H9 (cell line): ENCODE data around the gene OR2M2. TPM values are rescaled to one million over a fixed set of nuclear protein-coding genes. Genes with fewer than 3 reads are reported as not detected.

Experiments used
- DNase-seq: peaks from one replicate; pipeline ENCODE4 v3.0.0-alpha.2; 2017
- H2AFZ ChIP-seq: one replicate; pipeline ENCODE4 v1.6.1; 2013; ENCODE audit warnings: mild to moderate bottlenecking, low read length, control low read depth, moderate library complexity
- H2AK5ac ChIP-seq: 2 replicates; pipeline ENCODE4 v1.6.1; 2013; ENCODE audit warnings: low read length, control low read depth, mixed read lengths; ENCODE audit not compliant: insufficient read length
- H2BK120ac ChIP-seq: one replicate; pipeline ENCODE4 v1.6.1; 2013; ENCODE audit warnings: low read depth, mild to moderate bottlenecking, low read length, control low read depth, inconsistent platforms; ENCODE audit not compliant: poor library complexity, severe bottlenecking
- H2BK12ac ChIP-seq: 2 replicates; pipeline ENCODE4 v1.6.1; 2013; ENCODE audit warnings: low read length, control low read depth, mixed read lengths, low read depth; ENCODE audit not compliant: insufficient read length
- H2BK15ac ChIP-seq: 2 replicates; pipeline ENCODE4 v1.6.1; 2013; ENCODE audit warnings: low read depth, low read length, control low read depth
- H2BK20ac ChIP-seq: one replicate; pipeline ENCODE4 v1.6.1; 2013; ENCODE audit warnings: low read depth, mild to moderate bottlenecking, low read length, control low read depth, inconsistent platforms; ENCODE audit not compliant: poor library complexity, severe bottlenecking
- H2BK5ac ChIP-seq: 2 replicates; pipeline ENCODE4 v1.6.1; 2013; ENCODE audit warnings: low read length, control low read depth, mixed read lengths; ENCODE audit not compliant: insufficient read length
- H3K14ac ChIP-seq: 2 replicates; pipeline ENCODE4 v1.6.1; 2013; ENCODE audit warnings: low read length, control low read depth; ENCODE audit not compliant: insufficient read depth
- H3K18ac ChIP-seq: 2 replicates; pipeline ENCODE4 v1.6.1; 2013; ENCODE audit warnings: low read depth, mild to moderate bottlenecking, mixed read lengths, low read length, control low read depth; ENCODE audit not compliant: insufficient read length
- H3K23ac ChIP-seq: 2 replicates; pipeline ENCODE4 v1.6.1; 2013; ENCODE audit warnings: low read length, control low read depth, mixed read lengths, low read depth; ENCODE audit not compliant: insufficient read length
- H3K23me2 ChIP-seq: 2 replicates; pipeline ENCODE4 v1.6.1; 2013; ENCODE audit warnings: low read depth, mild to moderate bottlenecking, mixed read lengths, low read length, control low read depth; ENCODE audit not compliant: insufficient read length, poor library complexity, severe bottlenecking
- H3K27ac ChIP-seq: 2 replicates; pipeline ENCODE4 v1.5.1; 2013; ENCODE audit warnings: low read length, control low read depth, mixed read lengths, low read depth; ENCODE audit not compliant: insufficient read length
- H3K27me3 ChIP-seq: 2 replicates; pipeline ENCODE4 v1.6.1; 2013; ENCODE audit warnings: low read length, control low read depth, inconsistent platforms; ENCODE audit not compliant: insufficient read depth
- H3K4ac ChIP-seq: 2 replicates; pipeline ENCODE4 v1.6.1; 2013; ENCODE audit warnings: low read depth, mild to moderate bottlenecking, control low read depth, inconsistent platforms, low read length, moderate library complexity
- H3K4me1 ChIP-seq: 2 replicates; pipeline ENCODE4 v1.6.1; 2013; ENCODE audit warnings: low read length, control low read depth, inconsistent platforms; ENCODE audit not compliant: insufficient read depth
- H3K4me2 ChIP-seq: 2 replicates; pipeline ENCODE4 v1.6.1; 2013; ENCODE audit warnings: low read length, control low read depth, mixed read lengths; ENCODE audit not compliant: insufficient read length, insufficient read depth
- H3K56ac ChIP-seq: 2 replicates; pipeline ENCODE4 v1.6.1; 2013; ENCODE audit warnings: low read depth, mild to moderate bottlenecking, mixed read lengths, low read length, control low read depth; ENCODE audit not compliant: insufficient read length
- H3K79me1 ChIP-seq: 2 replicates; pipeline ENCODE4 v1.6.1; 2013; ENCODE audit warnings: low read depth, mild to moderate bottlenecking, moderate library complexity, low read length, control low read depth, inconsistent platforms; ENCODE audit not compliant: insufficient read depth, poor library complexity, severe bottlenecking
- H3K79me2 ChIP-seq: 2 replicates; pipeline ENCODE4 v1.6.1; 2013; ENCODE audit warnings: low read length, control low read depth, inconsistent platforms; ENCODE audit not compliant: insufficient read depth
- H3K9ac ChIP-seq: 2 replicates; pipeline ENCODE4 v1.6.1; 2013; ENCODE audit warnings: low read length, control low read depth, mixed read lengths; ENCODE audit not compliant: insufficient read length; ENCODE audit errors: extremely low read depth
- H3K9me3 ChIP-seq: one replicate; pipeline ENCODE4 v1.6.1; 2013; ENCODE audit warnings: low read depth, low read length, inconsistent platforms; ENCODE audit not compliant: control insufficient read depth
- H3T11ph ChIP-seq: one replicate; pipeline ENCODE4 v1.6.1; 2013; ENCODE audit warnings: mild to moderate bottlenecking, low read length, control low read depth, inconsistent platforms
- H4K20me1 ChIP-seq: one replicate; pipeline ENCODE4 v1.6.1; 2013; ENCODE audit not compliant: control insufficient read depth, insufficient read length, insufficient read depth
- H4K5ac ChIP-seq: 2 replicates; pipeline ENCODE4 v1.6.1; 2013; ENCODE audit warnings: low read depth, mild to moderate bottlenecking, mixed read lengths, low read length, control low read depth; ENCODE audit not compliant: insufficient read length
- H4K8ac ChIP-seq: replicated peaks from 2 replicates; pipeline ENCODE4 v1.6.1; 2013; ENCODE audit warnings: low read length, control low read depth, mixed read lengths, low read depth; ENCODE audit not compliant: insufficient read length
- H4K91ac ChIP-seq: 2 replicates; pipeline ENCODE4 v1.6.1; 2013; ENCODE audit warnings: low read depth, mild to moderate bottlenecking, moderate library complexity, mixed read lengths, low read length, control low read depth; ENCODE audit not compliant: insufficient read length
- H3K27ac Mint-ChIP-seq, 3 experiments: 2 replicates in 2 of 3; 3 replicates in 1 of 3; pipeline ENCODE4 v1.8.0; 2020 to 2021; ENCODE audit warnings: mixed read lengths in 3 of 3, mild to moderate bottlenecking in 1 of 3, moderate library complexity in 1 of 3
- H3K27me3 Mint-ChIP-seq: 2 replicates; pipeline ENCODE4 v1.8.0; 2021; ENCODE audit warnings: low read depth, mild to moderate bottlenecking, moderate library complexity, mixed read lengths
- H3K36me3 Mint-ChIP-seq, 3 experiments: 2 replicates in 2 of 3; 3 replicates in 1 of 3; pipeline ENCODE4 v1.8.0; 2020 to 2021; ENCODE audit warnings: low read depth in 3 of 3, mixed read lengths in 3 of 3; ENCODE audit not compliant: insufficient read depth in 1 of 3
- H3K4me1 Mint-ChIP-seq, 2 experiments: 2 replicates each; pipeline ENCODE4 v1.8.0; 2020; ENCODE audit warnings: mixed read lengths in 2 of 2
- H3K4me3 Mint-ChIP-seq, 2 experiments: 2 replicates in 1 of 2; 3 replicates in 1 of 2; pipeline ENCODE4 v1.8.0; 2020 to 2021; ENCODE audit warnings: mild to moderate bottlenecking in 2 of 2, mixed read lengths in 2 of 2, moderate library complexity in 1 of 2
- H3K9me3 Mint-ChIP-seq, 2 experiments: 2 replicates in 1 of 2; 3 replicates in 1 of 2; pipeline ENCODE4 v1.8.0; 2020; ENCODE audit warnings: mild to moderate bottlenecking in 2 of 2, mixed read lengths in 2 of 2, moderate library complexity in 1 of 2
- CTCF ChIP-seq: fragments of 200-600 bp; sonication (generic); conservative IDR thresholded peaks from 3 replicates; pipeline ENCODE4 v1.8.0; 2021; ENCODE audit warnings: antibody characterized with exemption, mild to moderate bottlenecking
- WGBS: extraction: QIAGEN DNeasy Blood & Tissue Kit; methylation state at CpG from one replicate; pipeline ENCODE4 v1.1.7; 2013; ENCODE audit warnings: missing lambda C conversion rate, low lambda C conversion rate, mixed read lengths; ENCODE audit not compliant: insufficient read length; ENCODE audit errors: extremely low coverage; 5-methylcytosine and 5-hydroxymethylcytosine counted together
- total RNA-seq: library from RNA; stranded (reverse); gene quantifications from 2 replicates; pipeline ENCODE4 v1.2.1, GENCODE V29; 2021

The OR2M2 gene
- total RNA-seq, 1 experiment from 2014 or later, result not detected

GRCh38 chr1:248196965-248197364 lies 22.3 kb downstream of the OR2M2 start, which contains the start of gene OR2M3:
OR2M3 (plus strand) TSS chr1:248197265; CDS start chr1:248203068, 5,803 bp downstream.
- Histone ChIP-seq H3K23ac (no peak within 1 kb of the TSS), H2BK120ac (no peak within 1 kb of the TSS), H3K4me1 (no peaks in the 10 kb centered on the region), H3K23me2 (no peaks in the 10 kb centered on the region), H4K5ac (no peak within 1 kb of the TSS), H2AFZ (no peak within 1 kb of the TSS), H3K18ac (no peak within 1 kb of the TSS), H3K9me3 (peaks cover 39% of the 10 kb centered on the region), H4K20me1 (no peaks in the 10 kb centered on the region), H3K27ac (no peak within 1 kb of the TSS), H3K79me2 (no peaks in the 10 kb centered on the region), H3K56ac (no peak within 1 kb of the TSS), H3K14ac (no peak within 1 kb of the TSS), H3K9ac (no peak within 1 kb of the TSS), H3K27me3 (no peaks in the 10 kb centered on the region), H3K79me1 (no peaks in the 10 kb centered on the region), H2BK5ac (no peak within 1 kb of the TSS), H4K91ac (no peak within 1 kb of the TSS), H3T11ph (no peak within 1 kb of the TSS), H3K4me2 (no peak within 1 kb of the TSS), H3K4ac (no peak within 1 kb of the TSS), H2BK15ac (no peak within 1 kb of the TSS), H4K8ac (no peak within 1 kb of the TSS), H2BK20ac (no peak within 1 kb of the TSS), H2AK5ac (no peak within 1 kb of the TSS), H2BK12ac (no peak within 1 kb of the TSS)
- Mint-ChIP-seq H3K4me3 (no peak within 1 kb of the TSS), H3K27me3 (peaks cover 2% of the 10 kb centered on the region; the same call in 1 of the 2 replicates), H3K4me1 (no peaks in the 10 kb centered on the region), H3K9me3 (peaks cover 78 to 84% of the 10 kb centered on the region in 2 experiments), H3K27ac (no peak within 1 kb of the TSS), H3K36me3 (peaks cover 0 to 20% (median 5%) of the 10 kb centered on the region in 3 experiments; a peak in 5 of 7 replicates)
- DNase-seq, result no peak
- TF ChIP-seq CTCF, result no peak
- WGBS, result no CpG with 5 or more reads among the region's 4 CpGs
